ENCODE measurements around the gene KDM1B. TPM values are rescaled to one million over a fixed set of nuclear protein-coding genes. Genes with fewer than 3 reads are reported as not detected.
A peak's percentile ranks its signal among the peaks of the same experiment; 100 is the strongest.

Gene KDM1B
- total RNA-seq, 1 donor from 2014 or later = 22.9 TPM

- TF ChIP-seq, protein P1, sequence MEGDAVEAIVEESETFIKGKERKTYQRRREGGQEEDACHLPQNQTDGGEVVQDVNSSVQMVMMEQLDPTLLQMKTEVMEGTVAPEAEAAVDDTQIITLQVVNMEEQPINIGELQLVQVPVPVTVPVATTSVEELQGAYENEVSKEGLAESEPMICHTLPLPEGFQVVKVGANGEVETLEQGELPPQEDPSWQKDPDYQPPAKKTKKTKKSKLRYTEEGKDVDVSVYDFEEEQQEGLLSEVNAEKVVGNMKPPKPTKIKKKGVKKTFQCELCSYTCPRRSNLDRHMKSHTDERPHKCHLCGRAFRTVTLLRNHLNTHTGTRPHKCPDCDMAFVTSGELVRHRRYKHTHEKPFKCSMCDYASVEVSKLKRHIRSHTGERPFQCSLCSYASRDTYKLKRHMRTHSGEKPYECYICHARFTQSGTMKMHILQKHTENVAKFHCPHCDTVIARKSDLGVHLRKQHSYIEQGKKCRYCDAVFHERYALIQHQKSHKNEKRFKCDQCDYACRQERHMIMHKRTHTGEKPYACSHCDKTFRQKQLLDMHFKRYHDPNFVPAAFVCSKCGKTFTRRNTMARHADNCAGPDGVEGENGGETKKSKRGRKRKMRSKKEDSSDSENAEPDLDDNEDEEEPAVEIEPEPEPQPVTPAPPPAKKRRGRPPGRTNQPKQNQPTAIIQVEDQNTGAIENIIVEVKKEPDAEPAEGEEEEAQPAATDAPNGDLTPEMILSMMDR (IDR thresholded peaks at IDR 0.05; ENCODE audit: insufficient read depth, low read length, poor library complexity, severe bottlenecking) = no peak
- Histone ChIP-seq H3K27me3 (ENCODE audit: control insufficient read depth, insufficient read depth, low read length) (peaks cover 3% of the 10 kb centered on the region), H3K36me3 (ENCODE audit: control insufficient read depth, insufficient read depth, low read length) (no peaks in the 10 kb centered on the region), H3K4me3 (ENCODE audit: low read depth, low read length) (no peak overlapping the region)
- DNase-seq (ENCODE audit: low read depth) = no peak
These were observed 36.9 kb upstream of the KDM1B start for GRCh38 chr6:18118330-18118729.

DNA sequence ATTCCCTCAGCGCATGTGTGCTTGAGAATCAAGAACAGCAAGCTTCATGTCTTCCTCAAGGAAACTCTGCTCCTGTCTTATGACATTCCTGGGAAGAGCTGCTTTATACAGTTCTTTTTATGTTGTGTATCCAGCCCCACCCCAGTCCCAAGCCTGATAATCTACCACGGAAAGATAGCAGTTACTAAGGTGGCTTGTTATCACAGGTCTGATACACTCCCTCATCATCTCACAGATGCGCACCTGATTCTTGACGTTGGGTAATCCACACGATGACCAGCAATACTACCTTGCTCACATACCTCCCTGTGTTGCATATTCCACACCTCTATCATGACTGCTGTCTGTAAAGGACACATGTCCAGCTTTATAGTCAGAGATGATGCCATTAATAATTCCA lies 36.0 kb upstream of the KDM1B start:
- TF ChIP-seq, protein P1 (IDR thresholded peaks at IDR 0.05; ENCODE audit: insufficient read depth, low read length, poor library complexity, severe bottlenecking) = no peak
- peaks cover 3% of the 10 kb centered on the region for H3K27me3 ChIP-seq (ENCODE audit: control insufficient read depth, insufficient read depth, low read length)
- no peaks in the 10 kb centered on the region for H3K36me3 ChIP-seq (ENCODE audit: control insufficient read depth, insufficient read depth, low read length)
- H3K4me3 ChIP-seq (ENCODE audit: low read depth, low read length) = no peak overlapping the region
- DNase-seq (ENCODE audit: low read depth) = no peak

DNA sequence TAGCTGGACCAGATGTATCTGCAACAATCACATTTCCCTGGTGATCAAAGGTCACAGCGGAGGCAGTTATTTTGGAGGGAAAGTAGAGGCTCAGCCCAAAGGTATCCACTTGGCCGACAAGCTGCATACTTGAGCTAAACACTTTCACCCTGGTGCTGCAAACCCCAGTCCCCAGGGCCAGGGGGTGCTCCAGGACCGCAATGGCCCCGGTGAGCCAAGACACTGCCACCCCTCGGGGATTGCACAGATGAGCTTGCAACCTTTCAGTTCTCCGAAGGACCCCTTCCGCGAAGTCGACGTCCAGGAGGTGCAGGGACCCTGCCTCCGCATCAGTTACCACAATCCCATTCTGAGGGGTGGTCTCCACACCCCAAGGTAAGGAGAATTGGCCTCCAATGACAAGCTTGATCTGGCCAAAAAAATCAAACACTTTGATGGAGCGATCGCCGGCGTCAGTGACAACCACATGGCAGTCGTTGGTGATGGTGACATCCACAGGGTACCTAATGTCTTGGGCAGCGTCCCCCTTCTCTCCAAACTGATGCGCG lies 33.6 kb upstream of the KDM1B start:
- Histone ChIP-seq H3K27me3 (ENCODE audit: control insufficient read depth, insufficient read depth, low read length) (peaks cover 3% of the 10 kb centered on the region), H3K36me3 (ENCODE audit: control insufficient read depth, insufficient read depth, low read length) (no peaks in the 10 kb centered on the region), H3K4me3 (ENCODE audit: low read depth, low read length) (no peak overlapping the region)
- DNase-seq (ENCODE audit: low read depth) = no peak
- TF ChIP-seq, protein P1 (IDR thresholded peaks at IDR 0.05; ENCODE audit: insufficient read depth, low read length, poor library complexity, severe bottlenecking) = no peak

- Histone ChIP-seq H3K36me3 (ENCODE audit: control insufficient read depth, insufficient read depth, low read length) (no peaks in the 10 kb centered on the region), H3K27me3 (ENCODE audit: control insufficient read depth, insufficient read depth, low read length) (peaks cover 3% of the 10 kb centered on the region), H3K4me3 (ENCODE audit: low read depth, low read length) (peak within 1 kb of the TSS; percentile 44)
- peak; percentile 48 for DNase-seq (ENCODE audit: low read depth)
- TF ChIP-seq, protein P1 (IDR thresholded peaks at IDR 0.05; ENCODE audit: insufficient read depth, low read length, poor library complexity, severe bottlenecking) = peak; percentile 90
These were observed 32.8 kb upstream of the KDM1B start, which contains the start of gene NHLRC1 for GRCh38 chr6:18122128-18123093. Gene NHLRC1, minus strand, starts transcription at chr6:18122677. Its CDS starts 71 bp downstream, at chr6:18122606.

GRCh38 chr6:18126121-18126520 lies 29.1 kb upstream of the KDM1B start:
- no peaks in the 10 kb centered on the region for H3K36me3 ChIP-seq (ENCODE audit: control insufficient read depth, insufficient read depth, low read length)
- no peak overlapping the region for H3K4me3 ChIP-seq (ENCODE audit: low read depth, low read length)
- peaks cover 3% of the 10 kb centered on the region for H3K27me3 ChIP-seq (ENCODE audit: control insufficient read depth, insufficient read depth, low read length)
- DNase-seq (ENCODE audit: low read depth) = no peak
- TF ChIP-seq, protein P1 (IDR thresholded peaks at IDR 0.05; ENCODE audit: insufficient read depth, low read length, poor library complexity, severe bottlenecking) = no peak

Data from kidney epithelial cell (primary cell).